T-cell (primary cell): ENCODE data around the gene ELP2. TPM values are rescaled to one million over a fixed set of nuclear protein-coding genes. Genes with fewer than 3 reads are reported as not detected.
"Not testable (repeated sequence)": the region's sequence is repeated elsewhere in the genome, so short reads cannot be mapped to it uniquely, and the experiment has no call there.

Source experiments
- ATAC-seq, 4 experiments: fragments of 200-7000 bp in 3 of 4; fragments of 150-1000 bp in 1 of 4; cut with Tn5 transposase; replicated peaks in 1 of 4; 1 replicate in 3 of 4; 2 replicates in 1 of 4; pipeline ENCODE4 v1.10.0; 2021; ENCODE audit warnings: moderate library complexity in 3 of 4, mild to moderate bottlenecking in 2 of 4, moderate number of reproducible peaks in 1 of 4
- CTCF ChIA-PET, 2 donors: fragments of 300-600 bp; sonication (Branson Sonifier 250); formaldehyde crosslinking; loops; one replicate each; lab custom pipeline; 2022; ENCODE audit warnings: antibody characterized with exemption in 2 of 2; lab: Charles Lee
- POLR2A ChIA-PET, 2 donors: fragments of 300-600 bp; sonication (Branson Sonifier 250); formaldehyde crosslinking; loops; one replicate each; lab custom pipeline; 2022; ENCODE audit warnings: antibody characterized with exemption in 2 of 2; lab: Charles Lee
- DNase-seq, 35 experiments: peaks; one replicate each; pipeline versions ENCODE4 v3.0.0 to v3.0.0-alpha.2; 2013 to 2023
- H3K27ac ChIP-seq: one replicate; pipeline ENCODE4 v1.5.1; 2013; ENCODE audit warnings: low read length
- H3K27me3 ChIP-seq, 2 experiments: replicated peaks in 1 of 2; 1 replicate in 1 of 2; 2 replicates in 1 of 2; pipeline versions ENCODE4 v1.6.1 to v1.7.0; 2013; ENCODE audit warnings: low read length in 1 of 2, mixed read lengths in 1 of 2; ENCODE audit not compliant: control insufficient read depth in 2 of 2, insufficient read depth in 2 of 2; ENCODE audit errors: extremely low read depth in 1 of 2
- H3K36me3 ChIP-seq, 2 donors: 1 replicate in 1 of 2; 2 replicates in 1 of 2; pipeline versions ENCODE4 v1.6.1 to v1.7.0; 2013; ENCODE audit warnings: low read length in 1 of 2; ENCODE audit not compliant: control insufficient read depth in 2 of 2, insufficient read depth in 1 of 2; ENCODE audit errors: extremely low read depth in 1 of 2
- H3K4me1 ChIP-seq, 2 experiments: 1 replicate in 1 of 2; 2 replicates in 1 of 2; pipeline versions ENCODE4 v1.6.1 to v1.7.0; 2013; ENCODE audit warnings: low read length in 2 of 2, mixed read lengths in 1 of 2; ENCODE audit not compliant: insufficient read depth in 2 of 2, control insufficient read depth in 1 of 2; ENCODE audit errors: extremely low read depth in 1 of 2
- H3K4me3 ChIP-seq, 2 donors: 1 replicate in 1 of 2; 2 replicates in 1 of 2; pipeline versions ENCODE4 v1.5.1 to v1.7.0; 2013; ENCODE audit warnings: mild to moderate bottlenecking in 2 of 2, low read length in 1 of 2, moderate library complexity in 1 of 2; ENCODE audit not compliant: control insufficient read depth in 1 of 2; ENCODE audit errors: extremely low read depth in 1 of 2
- H3K9me3 ChIP-seq: 2 replicates; pipeline ENCODE4 v1.7.0; 2013
- H3K27ac Mint-ChIP-seq, 2 donors: one replicate each; pipeline ENCODE4 v1.8.0; 2020 to 2021; ENCODE audit warnings: mild to moderate bottlenecking in 2 of 2, mixed read lengths in 2 of 2
- H3K27me3 Mint-ChIP-seq, 2 donors: one replicate each; pipeline ENCODE4 v1.8.0; 2021 to 2022; ENCODE audit warnings: mixed read lengths in 2 of 2
- H3K36me3 Mint-ChIP-seq: one replicate; pipeline ENCODE4 v1.8.0; 2021; ENCODE audit warnings: mixed read lengths
- H3K4me1 Mint-ChIP-seq, 3 donors: one replicate each; pipeline ENCODE4 v1.8.0; 2020 to 2022; ENCODE audit warnings: mixed read lengths in 3 of 3, mild to moderate bottlenecking in 1 of 3
- H3K4me3 Mint-ChIP-seq, 3 donors: one replicate each; pipeline ENCODE4 v1.8.0; 2020 to 2022; ENCODE audit warnings: mild to moderate bottlenecking in 3 of 3, mixed read lengths in 3 of 3, moderate library complexity in 3 of 3
- H3K9me3 Mint-ChIP-seq, 3 donors: one replicate each; pipeline ENCODE4 v1.8.0; 2020 to 2022; ENCODE audit warnings: mixed read lengths in 3 of 3
- WGBS: methylation state at CpG from one replicate; pipeline ENCODE4 v1.1.5; 2013; ENCODE audit warnings: missing lambda C conversion rate; ENCODE audit not compliant: insufficient coverage; 5-methylcytosine and 5-hydroxymethylcytosine counted together
- total RNA-seq, 35 experiments: library from RNA in 6 of 35; stranded (reverse) in 6 of 35; fragments of 120-200 nt in 1 of 35; gene quantifications; one replicate each; pipeline versions ENCODE4 v1.2.1 to v1.2.4 and lab custom pipeline; 2013 to 2026

ELP2 gene
- 100 to 1,000 TPM; 109 to 156 (median 150) TPM for total RNA-seq
- total RNA-seq (2013), result 133 TPM
- 112 to 207 (median 145) reads per million in 29 experiments for total RNA-seq (lab: John Stamatoyannopoulos, UW)

DNA sequence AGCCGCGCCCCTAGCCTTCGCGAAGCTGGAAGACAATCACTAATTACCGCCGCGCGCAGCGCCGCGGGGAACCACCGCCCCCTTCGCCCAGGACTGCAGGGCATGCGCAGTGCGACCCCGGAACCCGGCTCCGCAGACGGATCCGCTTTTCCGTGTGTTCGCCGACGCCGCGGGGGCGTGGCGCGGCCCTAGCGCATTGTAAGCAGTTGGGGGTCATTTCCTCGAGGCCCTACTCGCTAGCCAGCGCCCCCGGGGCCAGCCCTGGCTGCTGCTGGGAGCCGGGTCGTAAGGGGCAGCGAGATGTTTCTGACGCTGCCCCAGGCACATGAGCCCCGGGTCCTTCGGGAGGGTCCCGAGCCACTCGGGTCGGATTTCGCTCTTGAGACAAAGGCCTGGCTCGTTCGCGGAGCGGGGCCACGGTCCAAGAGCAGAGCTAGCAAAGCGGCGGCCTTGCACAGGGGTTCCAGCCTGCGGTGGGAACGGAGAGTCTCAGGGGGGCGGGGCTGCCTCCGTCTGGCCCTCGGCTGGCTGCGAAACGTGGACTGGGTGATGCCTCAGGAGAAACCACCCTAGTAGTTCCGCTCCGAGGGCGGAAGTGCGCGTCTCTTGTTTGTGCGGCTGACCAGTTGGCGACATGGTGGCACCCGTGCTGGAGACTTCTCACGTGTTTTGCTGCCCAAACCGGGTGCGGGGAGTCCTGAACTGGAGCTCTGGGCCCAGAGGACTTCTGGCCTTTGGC lies at the start of gene ELP2, which contains the start of gene SLC39A6:
TSS of gene ELP2 (plus strand) at position 600 of the 739 bp plus-strand sequence. CDS start at position 635, 35 bp downstream.
TSS of gene SLC39A6 (minus strand) at position 41 of the 739 bp plus-strand sequence. CDS start 2,333 bp downstream, outside the sequence.
- H3K4me1 Mint-ChIP-seq, result peaks cover 66 to 69% (median 68%) of the 10 kb centered on the region in 3 donors
- H3K27ac Mint-ChIP-seq, result peak within 1 kb of the TSS; percentile 97
- H3K4me1 ChIP-seq, result peaks cover 26 to 39% of the 10 kb centered on the region in 2 experiments
- ChIA-PET CTCF (interaction anchor here in 1 of 2 donors (0.9 to 1.3 kb wide), 2 partner anchors 34 to 112 kb away, joined by 3 read pairs; no protein-coding TSS in a partner anchor), POLR2A (interaction anchor here (0.6 to 0.7 kb wide), 5 partner anchors 9 to 63 kb away, joined by 3 to 13 read pairs (median 3); no protein-coding TSS in a partner anchor)
- DNase-seq (peak; percentile 87 to 98 (median 93)), ATAC-seq (peak; percentile 91 to 92 (median 92))
- H3K9me3 ChIP-seq, result no peaks in the 10 kb centered on the region
- H3K9me3 Mint-ChIP-seq, result no peaks in the 10 kb centered on the region
- H3K36me3 ChIP-seq, result peaks cover 5 to 8% of the 10 kb centered on the region in 2 donors
- no peaks in the 10 kb centered on the region for H3K27me3 ChIP-seq
- under 1% methylated on average over 69 of the region's 69 CpGs for WGBS
- H3K27me3 Mint-ChIP-seq, result no peaks in the 10 kb centered on the region
- peak within 1 kb of the TSS; percentile 95 to 98 (median 96) for H3K4me3 Mint-ChIP-seq
- peaks cover 15% of the 10 kb centered on the region for H3K36me3 Mint-ChIP-seq
- peak within 1 kb of the TSS; percentile 96 for H3K27ac ChIP-seq
- H3K4me3 ChIP-seq, result peak within 1 kb of the TSS; percentile 89 to 99

DNA sequence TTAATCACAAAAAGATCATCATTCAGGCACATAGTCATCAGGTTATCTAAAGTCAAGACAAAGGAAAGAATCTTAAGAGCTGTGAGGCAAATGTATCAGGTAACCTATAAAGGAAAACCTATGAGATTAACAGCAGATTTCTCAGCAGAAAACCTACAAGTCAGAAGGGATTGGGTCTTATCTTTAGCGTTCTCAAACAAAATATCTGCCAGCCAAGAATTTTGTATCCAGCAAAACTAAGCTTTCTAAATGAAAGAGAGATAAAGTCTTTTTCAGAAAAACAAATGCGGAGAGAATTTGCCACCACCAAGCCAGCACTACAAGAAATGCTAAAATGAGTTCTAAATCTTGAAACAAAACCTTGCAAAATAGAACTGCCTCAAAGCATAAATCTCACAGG lies 48.6 kb upstream of the ELP2 start:
- POLR2A ChIA-PET, H3K36me3 Mint-ChIP-seq, H3K27ac Mint-ChIP-seq, H3K27me3 ChIP-seq, H3K4me3 Mint-ChIP-seq, H3K27me3 Mint-ChIP-seq, H3K36me3 ChIP-seq, H3K4me3 ChIP-seq, H3K4me1 ChIP-seq, H3K27ac ChIP-seq, ATAC-seq, DNase-seq, H3K9me3 ChIP-seq, H3K4me1 Mint-ChIP-seq: not testable (repeated sequence)
- CTCF ChIA-PET, result interaction anchor here in 1 of 2 donors (1.5 kb wide), 1 partner anchor 15 kb away, joined by 3 read pairs; no protein-coding TSS in a partner anchor
- H3K9me3 Mint-ChIP-seq, result peaks cover 0 to 19% (median 16%) of the 10 kb centered on the region in 3 donors
- no CpG with 5 or more reads among the region's 2 CpGs for WGBS

GRCh38 chr18:36083729-36084128 lies 46.0 kb upstream of the ELP2 start:
- no peaks in the 10 kb centered on the region for H3K4me1 ChIP-seq
- DNase-seq (no peak), ATAC-seq (no peak)
- H3K27me3 Mint-ChIP-seq, result peaks cover 0 to 7% of the 10 kb centered on the region in 2 donors
- no peaks in the 10 kb centered on the region for H3K36me3 ChIP-seq
- H3K27ac ChIP-seq, result no peak overlapping the region
- peaks cover 0 to 11% of the 10 kb centered on the region in 2 experiments for H3K27me3 ChIP-seq
- CTCF ChIA-PET, result interaction anchor here in 1 of 2 donors (0.7 kb wide), 1 partner anchor 40 kb away, joined by 3 read pairs; no protein-coding TSS in a partner anchor
- H3K4me3 Mint-ChIP-seq, result no peak overlapping the region
- no peaks in the 10 kb centered on the region for H3K4me1 Mint-ChIP-seq
- POLR2A ChIA-PET, result no interaction called here
- peaks cover 8% of the 10 kb centered on the region for H3K36me3 Mint-ChIP-seq
- H3K4me3 ChIP-seq, result no peak overlapping the region
- peaks cover 0 to 19% (median 16%) of the 10 kb centered on the region in 3 donors for H3K9me3 Mint-ChIP-seq
- no peak overlapping the region for H3K27ac Mint-ChIP-seq
- no CpG with 5 or more reads among the region's 2 CpGs for WGBS
- no peaks in the 10 kb centered on the region for H3K9me3 ChIP-seq

GRCh38 chr18:36085195-36085594 lies 44.5 kb upstream of the ELP2 start:
- CTCF ChIA-PET, result interaction anchor here in 1 of 2 donors (1.6 kb wide), 1 partner anchor 197 kb away, joined by 3 read pairs; no protein-coding TSS in a partner anchor
- peaks cover 0 to 19% (median 12%) of the 10 kb centered on the region in 3 donors for H3K9me3 Mint-ChIP-seq
- Histone ChIP-seq H3K36me3 (no peaks in the 10 kb centered on the region), H3K4me3 (no peak overlapping the region), H3K4me1 (no peaks in the 10 kb centered on the region), H3K27ac (no peak overlapping the region), H3K9me3 (no peaks in the 10 kb centered on the region), H3K27me3 (peaks cover 0 to 7% of the 10 kb centered on the region in 2 experiments)
- H3K27ac Mint-ChIP-seq, result no peak overlapping the region
- H3K27me3 Mint-ChIP-seq, result no peaks in the 10 kb centered on the region
- H3K36me3 Mint-ChIP-seq, result peaks cover 8% of the 10 kb centered on the region
- WGBS, result 98% methylated on average over 4 of the region's 4 CpGs
- no peak overlapping the region for H3K4me3 Mint-ChIP-seq
- POLR2A ChIA-PET, result no interaction called here
- no peaks in the 10 kb centered on the region for H3K4me1 Mint-ChIP-seq
- DNase-seq (no peak), ATAC-seq (no peak)

- Histone ChIP-seq H3K4me1 (no peaks in the 10 kb centered on the region), H3K4me3 (no peak overlapping the region), H3K27ac (no peak overlapping the region), H3K27me3 (peaks cover 0 to 6% of the 10 kb centered on the region in 2 experiments), H3K9me3 (no peaks in the 10 kb centered on the region), H3K36me3 (no peaks in the 10 kb centered on the region)
- H3K36me3 Mint-ChIP-seq, result peaks cover 4% of the 10 kb centered on the region
- H3K27ac Mint-ChIP-seq, result no peak overlapping the region
- no peaks in the 10 kb centered on the region for H3K27me3 Mint-ChIP-seq
- ChIA-PET POLR2A (no interaction called here), CTCF (interaction anchor here in 1 of 2 donors (0.6 to 1.6 kb wide), 2 partner anchors 185 to 196 kb away, joined by 3 to 4 read pairs; no protein-coding TSS in a partner anchor)
- 84% methylated on average over 7 of the region's 8 CpGs for WGBS
- H3K4me1 Mint-ChIP-seq, result no peaks in the 10 kb centered on the region
- peaks cover 0 to 9% (median 5%) of the 10 kb centered on the region in 3 donors for H3K9me3 Mint-ChIP-seq
- no peak for ATAC-seq
- H3K4me3 Mint-ChIP-seq, result no peak overlapping the region
- no peak for DNase-seq
These were observed 43.5 kb upstream of the ELP2 start for GRCh38 chr18:36086186-36086585.

DNA sequence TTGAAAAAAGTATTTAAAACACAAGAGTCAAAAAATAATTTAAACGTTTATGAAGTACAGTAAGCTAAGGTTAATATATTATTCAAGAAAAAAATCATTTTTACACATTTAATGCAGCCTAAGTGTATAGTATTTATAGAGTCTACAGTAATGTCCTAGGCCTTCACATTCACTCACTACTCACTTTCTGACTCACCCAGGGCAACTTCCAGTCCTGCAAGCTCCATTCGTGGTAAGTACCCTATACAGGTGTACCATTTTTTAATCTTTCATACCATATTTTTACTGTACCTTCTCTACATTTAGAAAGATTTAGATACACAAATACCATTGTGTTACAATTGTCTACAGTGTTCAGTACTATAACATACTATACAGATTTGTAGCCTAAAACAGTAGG lies 41.4 kb upstream of the ELP2 start:
- Mint-ChIP-seq H3K27ac (no peak overlapping the region), H3K4me3 (no peak overlapping the region), H3K27me3 (no peaks in the 10 kb centered on the region), H3K4me1 (peaks cover 8 to 9% (median 9%) of the 10 kb centered on the region in 3 donors), H3K36me3 (no peaks in the 10 kb centered on the region), H3K9me3 (no peaks in the 10 kb centered on the region)
- no peaks in the 10 kb centered on the region for H3K9me3 ChIP-seq
- H3K4me3 ChIP-seq, result no peak overlapping the region
- DNase-seq (no peak), ATAC-seq (no peak)
- no CpG with 5 or more reads among the region's 2 CpGs for WGBS
- H3K27me3 ChIP-seq, result peaks cover 0 to 6% of the 10 kb centered on the region in 2 experiments
- no peaks in the 10 kb centered on the region for H3K36me3 ChIP-seq
- H3K27ac ChIP-seq, result no peak overlapping the region
- H3K4me1 ChIP-seq, result no peaks in the 10 kb centered on the region
- ChIA-PET POLR2A (no interaction called here), CTCF (interaction anchor here in 1 of 2 donors (0.6 kb wide), 1 partner anchor 92 kb away, joined by 3 read pairs; no protein-coding TSS in a partner anchor)
